ENCODE measurements around the gene CEP57.

The CEP57 gene

GRCh38 chr11:95790123-95790932 is at the start of gene CEP57 (continued):
- TF ChIP-seq ZNF521 (tag by site-specific recombination; IDR thresholded peaks at IDR 0.05): no peak
- TF ChIP-seq, protein P1, sequence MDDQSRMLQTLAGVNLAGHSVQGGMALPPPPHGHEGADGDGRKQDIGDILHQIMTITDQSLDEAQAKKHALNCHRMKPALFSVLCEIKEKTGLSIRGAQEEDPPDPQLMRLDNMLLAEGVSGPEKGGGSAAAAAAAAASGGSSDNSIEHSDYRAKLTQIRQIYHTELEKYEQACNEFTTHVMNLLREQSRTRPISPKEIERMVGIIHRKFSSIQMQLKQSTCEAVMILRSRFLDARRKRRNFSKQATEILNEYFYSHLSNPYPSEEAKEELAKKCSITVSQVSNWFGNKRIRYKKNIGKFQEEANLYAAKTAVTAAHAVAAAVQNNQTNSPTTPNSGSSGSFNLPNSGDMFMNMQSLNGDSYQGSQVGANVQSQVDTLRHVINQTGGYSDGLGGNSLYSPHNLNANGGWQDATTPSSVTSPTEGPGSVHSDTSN (CRISPR knock-in tag; IDR thresholded peaks at IDR 0.05): no peak
- no peak for TF ChIP-seq REPIN1 (tag by site-specific recombination; IDR thresholded peaks at IDR 0.05; ENCODE audit: low read depth)
- no peak for TF ChIP-seq MYNN (tag by site-specific recombination; IDR thresholded peaks at IDR 0.05; ENCODE audit: borderline replicate concordance)
- TF ChIP-seq ZBTB1 (tag by site-specific recombination; IDR thresholded peaks at IDR 0.05): no peak
- no peak for TF ChIP-seq BCL11B (tag by site-specific recombination; IDR thresholded peaks at IDR 0.05; ENCODE audit: low read depth)
- TF ChIP-seq ZSCAN23 (tag by site-specific recombination; IDR thresholded peaks at IDR 0.05): peak; percentile 5; the same call in 1 of the 2 replicates
- no peak for TF ChIP-seq IKZF3 (tag by site-specific recombination; IDR thresholded peaks at IDR 0.05)
- TF ChIP-seq GLIS2 (tag by site-specific recombination; IDR thresholded peaks at IDR 0.05): peak; percentile 96
- no peak for TF ChIP-seq ZNF664 (tag by site-specific recombination; IDR thresholded peaks at IDR 0.05)
- TF ChIP-seq ZNF549 (tag by site-specific recombination; IDR thresholded peaks at IDR 0.05): no peak
- no peak for TF ChIP-seq TCF7L2 (IDR thresholded peaks at IDR 0.05; ENCODE audit: borderline replicate concordance, low read depth, low read length)
- TF ChIP-seq, protein P2, sequence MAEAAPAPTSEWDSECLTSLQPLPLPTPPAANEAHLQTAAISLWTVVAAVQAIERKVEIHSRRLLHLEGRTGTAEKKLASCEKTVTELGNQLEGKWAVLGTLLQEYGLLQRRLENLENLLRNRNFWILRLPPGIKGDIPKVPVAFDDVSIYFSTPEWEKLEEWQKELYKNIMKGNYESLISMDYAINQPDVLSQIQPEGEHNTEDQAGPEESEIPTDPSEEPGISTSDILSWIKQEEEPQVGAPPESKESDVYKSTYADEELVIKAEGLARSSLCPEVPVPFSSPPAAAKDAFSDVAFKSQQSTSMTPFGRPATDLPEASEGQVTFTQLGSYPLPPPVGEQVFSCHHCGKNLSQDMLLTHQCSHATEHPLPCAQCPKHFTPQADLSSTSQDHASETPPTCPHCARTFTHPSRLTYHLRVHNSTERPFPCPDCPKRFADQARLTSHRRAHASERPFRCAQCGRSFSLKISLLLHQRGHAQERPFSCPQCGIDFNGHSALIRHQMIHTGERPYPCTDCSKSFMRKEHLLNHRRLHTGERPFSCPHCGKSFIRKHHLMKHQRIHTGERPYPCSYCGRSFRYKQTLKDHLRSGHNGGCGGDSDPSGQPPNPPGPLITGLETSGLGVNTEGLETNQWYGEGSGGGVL (tag by site-specific recombination; IDR thresholded peaks at IDR 0.05): no peak
- no peak for TF ChIP-seq OSR2 (tag by site-specific recombination; IDR thresholded peaks at IDR 0.05)
- TF ChIP-seq PRDM10 (tag by site-specific recombination; IDR thresholded peaks at IDR 0.05): no peak
- no peak for TF ChIP-seq ZNF114 (tag by site-specific recombination; IDR thresholded peaks at IDR 0.05)
- TF ChIP-seq ZFP37 (tag by site-specific recombination; IDR thresholded peaks at IDR 0.05): no peak; the same call in 1 of the 2 replicates
- peak; percentile 98 for TF ChIP-seq ATF2 (tag by site-specific recombination; IDR thresholded peaks at IDR 0.05; ENCODE audit: low read depth)
- no peak for TF ChIP-seq ZNF837 (tag by site-specific recombination; IDR thresholded peaks at IDR 0.05)
- TF ChIP-seq ZNF132 (tag by site-specific recombination; IDR thresholded peaks at IDR 0.05; ENCODE audit: borderline replicate concordance): no peak
- no peak for TF ChIP-seq ZNF280C (tag by site-specific recombination; IDR thresholded peaks at IDR 0.05)
- TF ChIP-seq, protein P3, sequence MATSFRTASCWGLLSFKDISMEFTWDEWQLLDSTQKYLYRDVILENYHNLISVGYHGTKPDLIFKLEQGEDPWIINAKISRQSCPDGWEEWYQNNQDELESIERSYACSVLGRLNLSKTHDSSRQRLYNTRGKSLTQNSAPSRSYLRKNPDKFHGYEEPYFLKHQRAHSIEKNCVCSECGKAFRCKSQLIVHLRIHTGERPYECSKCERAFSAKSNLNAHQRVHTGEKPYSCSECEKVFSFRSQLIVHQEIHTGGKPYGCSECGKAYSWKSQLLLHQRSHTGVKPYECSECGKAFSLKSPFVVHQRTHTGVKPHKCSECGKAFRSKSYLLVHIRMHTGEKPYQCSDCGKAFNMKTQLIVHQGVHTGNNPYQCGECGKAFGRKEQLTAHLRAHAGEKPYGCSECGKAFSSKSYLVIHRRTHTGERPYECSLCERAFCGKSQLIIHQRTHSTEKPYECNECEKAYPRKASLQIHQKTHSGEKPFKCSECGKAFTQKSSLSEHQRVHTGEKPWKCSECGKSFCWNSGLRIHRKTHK (tag by site-specific recombination; IDR thresholded peaks at IDR 0.05): no peak
- TF ChIP-seq ZNF133 (tag by site-specific recombination; IDR thresholded peaks at IDR 0.05): no peak
- TF ChIP-seq ZNF561 (tag by site-specific recombination; IDR thresholded peaks at IDR 0.05; ENCODE audit: borderline replicate concordance): peak; percentile 30; the same call in 1 of the 2 replicates
